GM19239 (cell line): Measurements from ENCODE around the gene IL1RL2.

Experiments used
- DNase-seq: peaks from one replicate; pipeline ENCODE4 v3.0.0; 2011; ENCODE audit warnings: low spot score; ENCODE audit not compliant: insufficient read length
- FAIRE-seq: peaks from 2 replicates; lab custom pipeline; 2011; peaks lifted over from hg19 to GRCh38; lab: Jason Lieb, UNC

Gene IL1RL2

DNA sequence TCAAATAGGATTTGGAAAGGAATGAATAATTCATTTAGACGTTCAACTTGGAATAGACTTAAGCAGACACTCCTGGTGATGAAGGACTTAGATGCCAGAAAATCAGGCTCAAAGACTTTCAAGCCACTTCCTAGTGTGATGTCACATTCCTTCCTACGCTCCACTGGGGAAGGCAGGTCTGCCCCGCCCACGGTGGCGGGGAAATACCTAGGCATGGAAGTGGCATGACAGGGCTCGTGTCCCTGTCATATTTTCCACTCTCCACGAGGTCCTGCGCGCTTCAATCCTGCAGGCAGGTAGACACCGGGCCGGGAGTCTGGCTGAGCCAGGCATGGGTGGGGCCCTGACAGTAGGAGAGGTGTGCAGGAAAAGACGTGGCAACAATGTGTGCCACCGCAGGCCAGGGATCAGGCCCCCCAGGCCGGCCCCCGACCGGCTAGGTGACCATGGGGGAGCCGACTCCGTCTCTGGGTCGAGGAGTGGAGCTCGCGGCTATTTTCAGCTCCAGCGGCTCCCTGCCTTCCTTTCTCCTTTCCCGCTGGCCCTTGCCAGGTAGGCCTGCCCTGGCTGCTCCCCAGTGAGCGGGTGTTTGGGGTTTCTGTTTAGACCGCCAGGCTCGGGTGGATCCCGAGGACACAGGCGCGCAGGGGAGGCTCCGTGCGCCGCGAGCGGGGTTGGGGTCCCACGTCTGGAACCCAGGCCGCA, at the start of gene IL1RL2:
Gene IL1RL2 (plus strand): TSS at position 233 of the 705 bp plus-strand sequence. CDS start 845 bp downstream, outside the sequence.
- FAIRE-seq: no peak
- DNase-seq: no peak

DNA sequence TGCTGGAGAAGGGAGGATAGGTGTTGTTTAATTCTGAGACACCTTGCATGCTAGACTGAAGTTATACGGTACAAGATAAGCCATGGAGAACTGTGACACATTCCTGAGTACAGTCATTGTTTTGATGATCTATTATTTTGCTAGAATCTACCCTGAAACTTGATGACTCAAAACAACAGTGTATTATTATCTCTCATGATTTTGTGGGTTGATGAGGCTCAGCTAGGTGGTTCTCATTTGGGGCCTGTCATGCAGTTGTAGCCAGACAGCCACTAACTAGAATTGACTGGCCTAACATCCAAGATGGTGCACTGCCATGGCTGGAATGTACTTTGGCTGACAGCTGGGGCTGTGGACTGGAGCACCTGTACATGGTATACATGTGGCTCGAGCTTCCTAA, 49.7 kb upstream of the IL1RL2 start:
- DNase-seq (no peak), FAIRE-seq (no peak)

DNA sequence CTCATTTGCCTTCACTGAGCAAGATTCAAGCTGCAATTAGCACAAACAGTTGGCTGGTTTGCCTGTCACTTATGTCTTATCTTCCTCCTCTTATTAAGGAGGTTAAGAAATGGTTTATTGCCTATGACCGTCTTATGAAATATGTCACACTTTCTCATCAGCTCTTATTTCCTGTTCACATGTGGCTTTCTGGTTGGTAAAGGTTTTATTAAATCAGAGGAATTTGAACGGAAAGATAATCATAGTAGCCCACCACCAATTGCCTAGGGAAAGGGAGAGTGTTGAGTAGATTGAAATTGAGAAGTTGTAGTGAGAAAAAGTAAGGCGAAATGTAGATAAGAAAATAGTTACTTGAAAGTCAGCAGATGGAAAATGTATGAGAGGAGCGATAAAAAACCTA, 48.5 kb upstream of the IL1RL2 start:
- DNase-seq: no peak
- FAIRE-seq: no peak

DNA sequence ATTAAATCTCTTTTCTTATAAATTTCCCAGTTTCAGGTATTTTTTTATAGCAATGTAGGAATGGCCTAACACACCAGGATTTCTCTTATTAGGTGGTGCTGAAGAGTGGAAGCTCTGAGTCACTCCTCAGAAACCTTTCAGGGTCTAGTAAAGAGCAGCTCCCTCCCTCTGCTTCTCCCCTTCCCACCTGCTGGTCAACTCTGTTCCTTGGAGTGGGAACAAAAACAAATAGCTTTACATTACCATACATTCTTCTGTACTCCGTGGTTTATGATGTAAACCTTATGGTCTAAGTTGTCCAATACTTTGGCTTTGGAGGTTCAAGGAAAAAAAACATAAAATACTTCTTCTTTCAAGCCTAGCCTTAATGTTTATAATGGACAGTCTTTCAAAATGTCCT, 47.0 kb upstream of the IL1RL2 start:
- DNase-seq (no peak), FAIRE-seq (no peak)

DNA sequence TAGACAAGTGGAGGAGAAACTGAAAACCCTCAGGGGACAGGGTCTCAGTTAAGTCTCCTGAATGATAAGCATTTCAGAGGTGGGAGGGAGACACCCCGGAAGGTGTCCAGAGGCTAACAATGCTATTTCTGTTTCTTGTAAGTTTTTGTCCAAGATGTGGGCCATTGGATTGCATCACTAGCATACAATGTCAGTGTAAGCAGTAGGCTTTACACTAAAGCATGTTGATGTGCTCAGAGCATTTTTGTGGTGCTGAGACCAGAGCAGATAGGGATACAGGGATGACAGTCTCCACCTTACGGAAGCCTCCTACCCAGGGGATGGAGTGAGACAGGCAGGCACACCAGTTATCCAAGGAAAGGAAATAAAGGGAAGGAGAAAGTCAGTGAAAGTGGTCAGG, 46.4 kb upstream of the IL1RL2 start:
- FAIRE-seq (no peak), DNase-seq (no peak)

DNA sequence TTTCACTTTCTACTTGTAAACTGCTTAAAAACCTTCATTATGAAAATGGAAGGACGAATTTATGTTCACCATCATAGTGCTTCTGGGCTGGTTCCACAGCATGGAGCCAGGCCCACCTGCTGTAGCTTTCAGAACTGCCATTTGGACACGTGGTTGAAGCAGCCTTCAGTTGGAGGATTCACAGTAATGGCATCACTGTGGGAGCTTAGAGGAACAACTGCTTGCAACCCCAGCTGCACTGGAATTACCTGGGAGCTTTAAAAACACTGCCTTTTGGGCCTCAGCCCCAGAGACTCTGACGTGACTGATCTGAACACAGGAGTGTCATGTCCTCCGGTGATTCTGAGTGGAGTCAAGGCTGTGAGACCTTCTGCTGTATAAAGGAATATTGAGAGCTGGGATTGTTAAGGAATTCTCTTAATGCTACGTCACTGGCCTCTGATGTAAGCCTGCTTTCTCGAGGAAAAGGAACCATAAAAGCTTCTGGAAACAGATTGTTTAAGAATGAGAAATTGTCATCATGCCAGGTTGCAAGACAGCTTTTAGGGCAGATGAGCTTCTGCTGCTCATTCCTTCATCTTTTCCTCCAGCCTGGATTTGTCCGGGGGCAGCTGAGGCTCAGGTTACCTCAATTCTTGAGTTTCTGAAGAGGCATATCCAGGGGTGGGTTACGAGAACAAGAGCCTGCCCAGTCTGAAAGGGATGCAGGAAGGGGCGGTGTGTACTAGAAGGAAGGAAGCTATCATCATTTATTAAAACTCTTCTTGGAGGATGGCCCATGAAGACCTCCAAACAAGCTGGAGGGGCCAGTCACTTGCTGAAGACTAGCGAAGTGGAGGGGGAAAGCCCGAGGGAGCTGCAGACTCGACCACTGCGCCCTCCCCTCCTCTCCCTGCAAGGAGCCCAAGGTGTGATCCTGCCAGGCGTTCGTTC, 45.5 kb upstream of the IL1RL2 start:
- FAIRE-seq (no peak), DNase-seq (no peak)

DNA sequence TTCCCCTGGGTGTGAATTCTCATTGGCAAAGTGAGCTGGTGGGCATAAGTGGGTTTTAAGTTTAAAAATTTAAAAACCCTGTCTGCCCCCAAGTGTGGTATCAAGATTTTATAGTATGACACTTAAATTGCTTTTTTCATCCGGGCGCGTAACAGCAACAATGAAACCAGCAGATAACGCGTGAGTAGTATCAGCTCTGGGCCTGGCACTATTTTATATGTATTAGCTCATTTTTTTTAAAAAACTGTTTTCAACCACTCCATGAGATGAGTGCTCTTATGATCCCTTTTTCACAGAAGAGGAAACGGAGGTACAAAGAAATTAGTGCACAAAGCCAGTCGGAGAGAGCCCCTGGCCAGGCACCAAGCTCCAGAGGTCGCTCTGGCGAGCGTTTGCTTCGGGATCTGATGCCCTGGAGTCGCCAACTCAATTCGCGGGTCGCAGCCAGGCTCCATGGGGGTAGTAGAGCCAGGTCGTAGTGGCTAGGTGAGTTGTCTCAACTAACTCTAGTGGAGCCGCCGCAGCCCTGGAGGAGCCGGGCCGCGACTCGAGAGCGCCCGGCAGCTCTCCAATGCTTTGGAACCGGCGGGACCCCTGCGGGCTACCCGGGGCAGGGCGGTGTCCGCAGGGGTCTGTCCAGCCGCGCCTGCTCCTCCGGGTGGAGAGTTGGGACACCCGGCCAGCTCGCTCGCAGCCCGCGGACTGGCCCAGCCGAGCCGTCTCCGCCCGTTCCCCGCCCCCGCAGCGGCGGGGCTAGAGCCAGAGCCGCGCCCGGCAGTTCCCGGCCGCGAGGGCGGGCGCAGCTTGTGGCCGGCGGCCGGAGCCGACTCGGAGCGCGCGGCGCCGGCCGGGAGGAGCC, 44.6 kb upstream of the IL1RL2 start, which contains the start of gene IL1R1:
Gene IL1R1 (plus strand): TSS at position 777 of the 859 bp plus-strand sequence. CDS start 14,979 bp downstream, outside the sequence.
- DNase-seq: peak; percentile 37

DNA sequence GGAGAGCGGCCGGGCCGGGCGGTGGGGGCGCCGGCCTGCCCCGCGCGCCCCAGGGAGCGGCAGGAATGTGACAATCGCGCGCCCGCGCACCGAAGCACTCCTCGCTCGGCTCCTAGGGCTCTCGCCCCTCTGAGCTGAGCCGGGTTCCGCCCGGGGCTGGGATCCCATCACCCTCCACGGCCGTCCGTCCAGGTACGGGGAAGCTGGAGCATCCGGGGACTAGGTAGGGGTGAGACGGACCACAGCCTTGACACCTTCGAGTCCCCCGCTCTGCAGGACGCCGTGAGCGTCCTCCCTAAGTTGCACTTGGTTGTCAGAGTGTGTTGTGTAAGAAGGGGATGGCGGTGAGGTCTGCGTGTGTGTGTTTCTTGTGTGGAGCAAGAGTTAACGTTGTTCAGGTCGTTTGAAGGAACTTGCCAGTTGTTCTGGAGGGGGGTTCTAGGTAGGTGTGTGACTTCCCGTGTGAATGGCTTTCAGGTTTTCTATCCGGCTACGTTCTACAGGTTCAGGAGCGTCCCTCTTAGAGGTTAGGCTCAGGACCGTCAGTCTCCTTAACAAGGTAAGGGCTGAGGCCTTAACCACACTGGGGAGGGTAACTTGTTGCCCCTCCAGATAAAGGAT, 43.9 kb upstream of the IL1RL2 start:
- DNase-seq: no peak

More for the DNA sequence above, 44.6 kb upstream of the IL1RL2 start, which contains the start of gene IL1R1:
- no peak for FAIRE-seq

DNA sequence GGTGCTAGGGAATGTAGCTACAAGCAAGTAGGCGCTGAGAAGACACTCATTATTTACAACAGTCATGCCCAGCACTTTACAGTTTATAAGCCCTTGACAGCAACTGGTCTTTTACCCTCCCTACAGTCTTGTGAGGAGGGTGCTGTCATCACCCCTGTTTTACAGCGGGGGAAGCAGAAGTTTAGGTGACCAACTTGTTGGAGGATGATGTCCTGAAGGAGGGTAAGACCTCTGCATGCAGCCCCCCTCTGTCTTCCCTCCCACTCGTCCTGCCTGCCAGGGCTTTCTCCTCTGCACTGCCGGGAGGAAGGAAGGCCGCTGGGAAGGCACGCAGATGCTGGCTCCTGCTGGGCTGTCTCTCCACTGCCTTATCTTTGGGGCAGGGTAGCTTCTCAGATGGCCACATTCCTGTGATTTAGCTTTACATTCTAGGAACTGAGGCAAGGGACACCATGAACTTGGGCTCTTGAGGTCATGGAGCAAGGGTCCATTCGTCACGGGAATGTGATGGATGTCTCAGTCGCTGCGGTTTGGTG, 43.3 kb upstream of the IL1RL2 start:
- FAIRE-seq (no peak), DNase-seq (no peak)

More for the DNA sequence above, 43.9 kb upstream of the IL1RL2 start:
- FAIRE-seq: no peak

DNA sequence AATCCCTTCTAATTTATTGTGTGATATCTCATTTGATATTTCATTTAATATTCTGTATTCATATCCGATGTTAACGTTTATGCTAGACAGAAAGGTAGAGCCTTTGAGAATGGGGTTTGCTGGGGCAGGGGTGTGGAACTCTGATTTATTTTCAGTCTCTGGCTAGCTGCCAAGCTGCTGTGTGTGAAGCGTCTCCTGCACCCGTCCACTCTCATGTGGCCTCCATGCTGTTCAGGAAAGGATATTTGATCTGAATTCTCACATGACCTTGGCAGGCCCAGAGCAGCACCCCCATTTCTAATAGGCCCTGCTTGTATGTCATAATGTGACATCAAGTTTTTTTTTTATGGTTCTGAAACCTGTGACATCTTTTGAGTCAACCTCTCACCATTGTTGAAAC, 42.7 kb upstream of the IL1RL2 start:
- FAIRE-seq: no peak
- DNase-seq: no peak

DNA sequence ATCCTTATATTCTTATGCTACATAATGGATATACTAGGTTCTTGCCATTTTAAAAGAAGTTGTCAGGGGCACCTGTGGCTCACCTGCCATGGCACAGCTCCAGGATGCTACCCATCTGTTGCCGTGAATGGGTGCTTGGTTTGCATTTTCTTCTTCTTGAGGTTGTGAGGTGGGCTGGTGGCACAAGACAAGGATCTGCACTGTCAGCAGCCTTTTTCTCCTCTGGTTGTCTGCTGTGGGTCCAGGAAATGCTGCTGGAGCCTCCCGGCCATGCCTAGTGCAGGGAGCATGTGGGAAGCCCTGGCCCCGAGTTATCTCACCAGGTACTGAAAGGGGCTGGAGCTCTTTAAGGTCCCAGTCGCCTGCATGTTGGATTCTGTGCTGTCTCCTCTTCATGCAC, 41.7 kb upstream of the IL1RL2 start:
- DNase-seq (no peak), FAIRE-seq (no peak)

DNA sequence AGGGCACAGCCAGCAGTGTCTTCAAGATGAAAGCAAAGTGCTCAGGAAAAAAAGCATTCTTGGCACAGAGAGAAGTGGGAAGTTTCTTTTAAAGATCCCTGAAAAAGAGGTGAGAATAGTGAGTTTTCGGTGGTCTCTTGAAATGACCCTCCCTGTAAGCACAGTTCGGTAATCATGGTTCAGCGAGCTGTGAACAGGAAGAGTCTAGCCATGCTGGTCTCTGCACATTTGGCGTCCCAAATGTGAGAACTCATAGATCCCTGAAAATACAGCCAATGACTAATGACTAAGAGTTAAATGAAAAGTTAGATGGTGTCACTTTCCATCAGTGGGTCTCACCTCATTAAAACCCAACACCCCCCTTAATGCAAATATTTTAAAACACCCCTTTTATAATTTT, 40.9 kb upstream of the IL1RL2 start:
- DNase-seq (no peak), FAIRE-seq (no peak)

DNA sequence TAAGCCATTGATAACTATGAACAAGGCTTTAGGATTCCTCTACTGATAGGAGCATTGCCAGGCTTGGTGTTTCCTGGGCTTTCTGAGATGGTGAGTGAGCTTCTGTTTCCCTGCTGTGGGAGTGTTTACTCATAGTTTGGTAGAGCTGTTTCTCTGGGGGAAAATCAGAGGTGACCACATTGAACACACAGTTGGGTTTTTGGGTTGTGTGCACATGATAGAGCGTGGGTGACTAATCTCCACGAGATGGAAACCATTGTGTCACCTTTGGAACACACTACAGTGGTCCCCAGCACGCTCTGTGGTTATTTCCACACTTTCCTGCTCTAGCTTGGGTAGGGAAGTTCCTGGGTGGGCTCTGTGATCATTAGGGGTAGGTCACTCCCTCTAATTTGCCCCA, 38.9 kb upstream of the IL1RL2 start:
- FAIRE-seq (no peak), DNase-seq (no peak)

DNA sequence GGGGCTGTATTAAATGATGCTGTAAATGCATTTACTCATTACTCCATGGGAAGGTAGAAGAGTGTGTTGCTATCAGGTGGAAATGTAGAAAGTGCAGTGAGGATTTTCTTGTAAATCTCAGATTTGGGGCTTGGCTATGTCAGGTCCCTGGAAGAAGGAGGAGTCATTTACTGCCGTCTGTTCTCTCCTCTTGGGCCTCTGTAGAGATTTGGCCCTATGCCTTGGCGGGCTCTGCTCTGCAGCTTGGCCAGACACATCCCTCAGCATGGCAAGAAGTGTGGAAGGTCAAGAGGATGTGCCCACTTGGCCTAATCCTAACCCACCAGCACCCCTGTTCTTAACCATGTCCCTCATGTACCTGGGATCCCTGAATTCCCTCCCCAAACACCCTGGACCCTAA, 37.6 kb upstream of the IL1RL2 start:
- DNase-seq (no peak), FAIRE-seq (no peak)

DNA sequence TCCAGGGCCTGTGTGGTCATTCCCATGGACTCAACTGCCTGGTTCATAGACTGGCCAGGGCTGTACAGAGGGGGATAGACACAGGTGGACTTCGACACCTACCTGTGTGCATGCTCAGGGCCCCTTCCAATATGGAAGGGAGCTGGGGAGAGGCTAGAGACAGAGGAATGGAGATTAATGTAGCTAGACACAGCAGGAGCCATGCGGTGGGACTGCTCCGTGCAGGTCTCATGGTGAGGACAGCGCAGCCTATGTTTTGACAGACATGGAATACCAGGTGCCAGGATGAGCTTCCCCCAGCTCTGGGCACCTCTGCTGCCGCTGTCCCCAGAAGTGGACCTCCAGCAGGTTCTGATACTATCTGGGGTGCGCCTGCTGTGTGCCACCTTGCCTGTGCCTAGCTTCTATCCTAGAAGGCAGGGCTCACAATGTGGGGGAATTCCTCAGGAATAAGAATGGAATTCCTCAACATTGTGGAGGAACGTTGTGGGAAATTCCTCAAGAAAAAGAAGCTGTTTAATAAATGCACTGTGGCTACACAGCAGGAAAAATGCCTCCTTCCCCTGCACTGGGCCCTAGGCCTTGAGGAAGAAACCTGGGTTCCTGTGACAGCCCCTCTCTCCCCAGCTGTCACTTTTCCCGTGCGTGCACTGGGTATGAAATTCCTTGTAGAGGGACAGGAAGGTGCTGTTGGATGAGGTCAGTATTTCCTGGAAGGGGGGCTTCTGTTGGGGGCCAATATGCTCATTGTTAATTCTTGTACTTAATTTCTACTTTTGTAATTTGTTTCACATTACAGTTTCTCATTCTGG, 37.0 kb upstream of the IL1RL2 start:
- no peak for FAIRE-seq
- DNase-seq: no peak

DNA sequence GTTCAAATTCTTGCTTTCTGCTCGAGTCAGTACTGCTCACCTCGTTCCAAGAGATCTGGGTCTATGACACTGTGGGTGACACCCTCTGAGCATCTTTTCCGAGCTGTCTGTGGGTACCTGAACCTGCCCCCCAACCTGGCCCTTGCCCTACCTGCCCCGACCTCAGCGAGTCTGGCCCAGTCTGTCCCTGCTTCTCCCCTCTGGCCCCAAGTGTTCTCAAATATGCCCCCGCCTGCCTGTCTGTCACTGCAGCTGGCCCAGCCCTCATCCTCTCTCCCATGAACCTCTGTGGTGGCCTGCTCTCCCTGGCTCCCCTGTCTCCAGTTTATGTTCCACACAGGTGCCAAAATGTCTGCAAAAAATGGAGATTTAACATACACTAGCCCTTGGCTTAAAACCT, 32.5 kb upstream of the IL1RL2 start:
- FAIRE-seq (no peak), DNase-seq (no peak)

DNA sequence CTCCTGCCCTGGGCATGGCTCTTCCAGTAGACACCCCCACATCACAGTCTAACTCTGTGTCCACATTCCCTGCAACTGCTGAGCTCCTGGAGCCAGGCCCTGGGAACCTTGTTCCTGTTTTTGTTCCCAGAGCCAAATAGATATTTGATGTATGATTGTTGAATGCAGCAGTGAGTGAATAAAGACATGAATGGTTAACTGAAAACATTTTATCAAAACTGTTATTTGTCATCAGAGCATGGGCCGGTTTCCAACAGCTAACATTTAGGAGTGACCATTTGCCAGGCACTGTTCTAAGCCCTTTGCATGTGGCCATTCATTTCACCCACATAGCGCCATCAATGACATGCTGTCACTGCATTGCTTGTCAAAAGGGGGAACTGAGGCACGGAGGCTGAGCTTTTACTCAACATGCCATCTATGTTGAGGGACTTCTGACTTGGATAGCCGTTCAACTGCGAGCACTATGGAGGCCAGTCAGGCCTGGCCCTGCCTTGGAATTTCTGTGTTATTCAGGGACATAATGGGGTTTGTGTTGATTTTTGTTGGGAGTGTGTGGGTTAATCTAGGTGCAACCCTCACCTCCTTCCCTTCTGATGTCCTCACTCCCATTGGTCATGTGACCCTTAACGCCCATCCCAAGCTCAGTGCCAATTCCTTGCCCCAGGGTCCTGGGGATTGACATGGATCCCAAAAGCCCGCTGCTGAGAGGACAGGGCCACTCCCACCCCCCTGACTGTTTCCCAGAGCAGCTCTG, 31.7 kb upstream of the IL1RL2 start:
- FAIRE-seq (no peak), DNase-seq (no peak)
